Putamen (tissue), 1 donor: ENCODE results near the gene NBPF1.
"Not testable (repeated sequence)": the region's sequence is repeated elsewhere in the genome, so short reads cannot be mapped to it uniquely, and the experiment has no call there.

Experiments
- DNase-seq: peaks from one replicate; pipeline ENCODE4 v3.0.0-alpha.2; 2016; ENCODE audit warnings: low spot score

Gene NBPF1

GRCh38 chr1:16512624-16513411, 100.5 kb downstream of the NBPF1 start:
- not testable (repeated sequence) for DNase-seq
